ENCODE measurements around the gene CNTNAP2. TPM values are rescaled to one million over a fixed set of nuclear protein-coding genes. Genes with fewer than 3 reads are reported as not detected.
"Not testable (repeated sequence)": the region's sequence is repeated elsewhere in the genome, so short reads cannot be mapped to it uniquely, and the experiment has no call there.

CNTNAP2 gene
- total RNA-seq, 2 experiments from 2014 or later = 0.14 TPM; not detected in 1

DNA sequence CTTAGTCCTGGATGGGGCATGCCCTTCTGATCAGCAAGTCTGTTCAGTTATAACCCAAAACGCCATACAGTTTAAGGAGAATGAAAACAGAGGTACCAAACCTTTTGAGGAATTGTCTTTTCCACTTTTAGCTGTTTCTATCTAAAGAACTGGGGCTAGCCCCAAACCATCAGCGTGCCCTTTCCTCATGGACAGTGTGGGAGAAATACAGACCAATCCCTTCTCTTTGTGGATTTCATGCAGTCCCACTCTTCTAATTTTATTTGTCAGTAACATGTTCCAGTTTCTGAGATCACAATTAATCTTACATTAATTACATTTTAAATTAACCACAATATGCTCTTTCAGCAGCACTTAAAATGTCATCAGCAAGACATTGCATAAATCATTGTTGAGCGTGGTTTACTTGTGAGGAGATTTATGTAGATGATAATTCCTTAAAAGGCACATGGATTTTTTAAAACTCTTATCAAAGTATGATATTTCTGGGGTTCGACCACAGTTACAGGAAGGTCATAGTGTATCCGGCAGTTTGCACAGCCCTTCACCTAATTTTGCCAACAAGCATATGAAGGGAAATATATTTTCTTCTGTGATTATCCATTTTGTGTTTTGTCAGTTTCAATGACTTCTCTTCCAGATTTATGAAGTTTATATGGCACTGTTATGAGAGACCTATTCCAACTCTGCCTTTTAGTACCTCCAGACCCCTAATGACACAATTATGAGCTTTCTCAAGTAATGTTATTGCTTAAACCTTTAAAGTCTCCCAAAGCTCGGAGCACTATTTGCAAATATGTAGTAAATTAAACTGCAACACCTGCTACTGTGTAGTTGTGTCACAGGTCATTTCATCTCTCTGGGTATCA is 1605.6 kb downstream of the CNTNAP2 start:
- no peak for DNase-seq
- Mint-ChIP-seq H3K9me3 (no peaks in the 10 kb centered on the region), H3K27me3 (ENCODE audit: low read depth) (no peaks in the 10 kb centered on the region), H3K36me3 (ENCODE audit: low read depth) (no peaks in the 10 kb centered on the region), H3K27ac (no peak overlapping the region), H3K4me1 (ENCODE audit: low read depth) (no peaks in the 10 kb centered on the region), H3K4me3 (no peak overlapping the region)
- CTCF ChIA-PET = no interaction called here
- intact Hi-C loops (cut with micrococcal nuclease) = no loop called here

GRCh38 chr7:147723536-147723935 is 1606.9 kb downstream of the CNTNAP2 start:
- intact Hi-C loops (cut with micrococcal nuclease) = no loop called here
- no peaks in the 10 kb centered on the region for H3K27me3 Mint-ChIP-seq (ENCODE audit: low read depth)
- CTCF ChIA-PET = no interaction called here
- no peak overlapping the region for H3K4me3 Mint-ChIP-seq
- no peaks in the 10 kb centered on the region for H3K9me3 Mint-ChIP-seq
- DNase-seq = no peak
- H3K36me3 Mint-ChIP-seq (ENCODE audit: low read depth) = no peaks in the 10 kb centered on the region
- no peak overlapping the region for H3K27ac Mint-ChIP-seq
- no peaks in the 10 kb centered on the region for H3K4me1 Mint-ChIP-seq (ENCODE audit: low read depth)

- H3K27ac Mint-ChIP-seq = no peak overlapping the region
- H3K4me1 Mint-ChIP-seq (ENCODE audit: low read depth) = no peaks in the 10 kb centered on the region
- DNase-seq = no peak
- no peak overlapping the region for H3K4me3 Mint-ChIP-seq
- intact Hi-C loops (cut with micrococcal nuclease) = no loop called here
- H3K9me3 Mint-ChIP-seq = peaks cover 9% of the 10 kb centered on the region
- CTCF ChIA-PET = interaction anchor here (0.6 kb wide), 1 partner anchor 1166 kb away, joined by 3 read pairs; no protein-coding TSS in a partner anchor
- no peaks in the 10 kb centered on the region for H3K36me3 Mint-ChIP-seq (ENCODE audit: low read depth)
- no peaks in the 10 kb centered on the region for H3K27me3 Mint-ChIP-seq (ENCODE audit: low read depth)
These were observed 1614.7 kb downstream of the CNTNAP2 start for GRCh38 chr7:147731311-147731710.

- H3K4me3 Mint-ChIP-seq; H3K36me3 Mint-ChIP-seq (ENCODE audit: low read depth); intact Hi-C loops (cut with micrococcal nuclease); H3K4me1 Mint-ChIP-seq (ENCODE audit: low read depth); DNase-seq; H3K9me3 Mint-ChIP-seq; H3K27ac Mint-ChIP-seq; CTCF ChIA-PET; H3K27me3 Mint-ChIP-seq (ENCODE audit: low read depth): not testable (repeated sequence)
These were observed 1621.1 kb downstream of the CNTNAP2 start for GRCh38 chr7:147737559-147738214.

GRCh38 chr7:147742301-147742700 is 1625.7 kb downstream of the CNTNAP2 start:
- Mint-ChIP-seq H3K4me3 (no peak overlapping the region), H3K9me3 (peaks cover 3% of the 10 kb centered on the region), H3K27me3 (ENCODE audit: low read depth) (no peaks in the 10 kb centered on the region), H3K36me3 (ENCODE audit: low read depth) (no peaks in the 10 kb centered on the region), H3K4me1 (ENCODE audit: low read depth) (no peaks in the 10 kb centered on the region), H3K27ac (no peak overlapping the region)
- no peak for DNase-seq
- intact Hi-C loops (cut with micrococcal nuclease) = no loop called here
- CTCF ChIA-PET = no interaction called here

DNA sequence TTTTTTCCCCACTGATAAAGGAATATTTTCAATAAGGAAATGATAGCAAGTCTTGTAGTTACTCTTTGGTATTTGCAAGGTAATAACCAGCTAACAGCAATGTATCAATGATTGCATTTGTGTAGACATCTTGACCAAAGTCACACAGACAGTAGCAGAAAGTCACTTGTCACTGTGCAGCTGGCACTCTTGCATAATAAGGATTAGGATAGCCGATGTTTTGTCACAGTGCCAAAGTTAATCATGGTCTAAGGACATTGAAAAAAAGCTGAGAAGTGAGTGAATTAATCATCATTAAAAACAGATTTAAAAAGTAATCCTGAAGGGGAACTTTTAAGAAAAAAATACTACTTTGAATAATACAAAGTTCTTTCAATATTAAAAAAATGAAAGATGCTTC is 1639.7 kb downstream of the CNTNAP2 start:
- H3K36me3 Mint-ChIP-seq (ENCODE audit: low read depth) = no peaks in the 10 kb centered on the region
- H3K4me3 Mint-ChIP-seq = no peak overlapping the region
- CTCF ChIA-PET = no interaction called here

DNA sequence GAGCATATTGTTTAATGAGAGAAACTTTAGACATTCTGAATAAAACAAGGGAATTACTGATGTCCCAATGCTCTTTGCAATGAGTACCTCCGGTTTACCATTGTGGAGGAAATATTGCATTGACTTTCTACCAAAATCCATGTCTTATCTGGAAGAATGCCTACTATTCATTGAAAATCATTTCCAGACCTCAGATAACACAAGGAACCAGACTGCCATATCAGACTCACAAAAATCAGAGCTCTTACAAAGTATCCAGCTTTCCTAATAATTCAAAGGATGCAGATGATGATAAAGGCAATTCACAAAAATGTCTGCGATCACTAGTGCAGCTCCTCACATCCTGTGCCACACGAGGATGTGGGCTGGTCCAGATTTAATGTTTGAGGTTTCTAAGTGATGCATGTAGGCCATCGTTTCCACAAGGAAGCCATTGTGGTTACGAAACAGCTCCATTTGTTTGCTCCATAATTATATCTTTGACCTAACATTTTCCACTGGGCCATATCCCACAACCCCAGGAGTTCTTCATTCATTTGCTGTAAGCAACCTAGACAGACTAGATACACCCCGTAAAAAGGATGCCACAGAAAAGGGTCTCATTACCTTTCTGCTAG is 1642.8 kb downstream of the CNTNAP2 start:
- CTCF ChIA-PET = no interaction called here
- Mint-ChIP-seq H3K36me3 (ENCODE audit: low read depth) (no peaks in the 10 kb centered on the region), H3K4me3 (no peak overlapping the region)

More for the DNA sequence above, 1639.7 kb downstream of the CNTNAP2 start:
- H3K4me1 Mint-ChIP-seq (ENCODE audit: low read depth) = no peaks in the 10 kb centered on the region
- intact Hi-C loops (cut with micrococcal nuclease) = no loop called here
- DNase-seq = no peak
- H3K27me3 Mint-ChIP-seq (ENCODE audit: low read depth) = no peaks in the 10 kb centered on the region
- no peaks in the 10 kb centered on the region for H3K9me3 Mint-ChIP-seq
- no peak overlapping the region for H3K27ac Mint-ChIP-seq

DNA sequence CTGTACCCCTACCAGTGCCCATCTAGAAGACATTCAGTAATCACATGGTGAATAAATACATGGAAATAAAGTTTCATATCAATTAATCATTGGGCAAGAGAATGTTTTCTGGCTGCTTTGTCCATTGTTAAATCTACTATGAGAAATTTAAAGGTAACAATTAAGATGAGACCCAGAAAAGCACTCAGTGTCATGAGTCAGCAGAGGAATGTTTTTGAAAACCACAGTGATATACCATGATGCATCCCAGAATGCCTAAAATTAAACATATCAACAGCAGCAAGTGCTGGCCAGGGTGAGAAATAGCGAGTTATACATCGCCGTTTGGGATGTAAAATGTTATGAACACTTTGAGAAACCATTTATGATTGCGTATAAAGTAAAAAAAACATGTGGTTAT is 1648.7 kb downstream of the CNTNAP2 start:
- H3K4me1 Mint-ChIP-seq (ENCODE audit: low read depth) = no peaks in the 10 kb centered on the region
- CTCF ChIA-PET = no interaction called here
- H3K36me3 Mint-ChIP-seq (ENCODE audit: low read depth) = no peaks in the 10 kb centered on the region
- H3K4me3 Mint-ChIP-seq = no peak overlapping the region
- intact Hi-C loops (cut with micrococcal nuclease) = no loop called here
- no peak overlapping the region for H3K27ac Mint-ChIP-seq
- no peaks in the 10 kb centered on the region for H3K27me3 Mint-ChIP-seq (ENCODE audit: low read depth)
- DNase-seq = no peak
- H3K9me3 Mint-ChIP-seq = no peaks in the 10 kb centered on the region

More for the DNA sequence above, 1642.8 kb downstream of the CNTNAP2 start:
- Mint-ChIP-seq H3K9me3 (no peaks in the 10 kb centered on the region), H3K4me1 (ENCODE audit: low read depth) (no peaks in the 10 kb centered on the region), H3K27ac (no peak overlapping the region), H3K27me3 (ENCODE audit: low read depth) (no peaks in the 10 kb centered on the region)
- no peak for DNase-seq
- intact Hi-C loops (cut with micrococcal nuclease) = no loop called here

- intact Hi-C loops (cut with micrococcal nuclease) = no loop called here
- Mint-ChIP-seq H3K4me1 (ENCODE audit: low read depth) (no peaks in the 10 kb centered on the region), H3K36me3 (ENCODE audit: low read depth) (no peaks in the 10 kb centered on the region), H3K27ac (no peak overlapping the region), H3K4me3 (no peak overlapping the region), H3K9me3 (no peaks in the 10 kb centered on the region), H3K27me3 (ENCODE audit: low read depth) (no peaks in the 10 kb centered on the region)
- CTCF ChIA-PET = no interaction called here
- DNase-seq = no peak
These were observed 1654.7 kb downstream of the CNTNAP2 start for GRCh38 chr7:147771344-147771743.

- H3K4me1 Mint-ChIP-seq (ENCODE audit: low read depth) = no peaks in the 10 kb centered on the region
- no peaks in the 10 kb centered on the region for H3K27me3 Mint-ChIP-seq (ENCODE audit: low read depth)
- intact Hi-C loops (cut with micrococcal nuclease) = no loop called here
- H3K4me3 Mint-ChIP-seq = no peak overlapping the region
- no peaks in the 10 kb centered on the region for H3K36me3 Mint-ChIP-seq (ENCODE audit: low read depth)
- H3K27ac Mint-ChIP-seq = no peak overlapping the region
- DNase-seq = no peak
- CTCF ChIA-PET = no interaction called here
- H3K9me3 Mint-ChIP-seq = no peaks in the 10 kb centered on the region
These were observed 1657.9 kb downstream of the CNTNAP2 start for GRCh38 chr7:147774461-147774860.

- Mint-ChIP-seq H3K4me3 (no peak overlapping the region), H3K4me1 (ENCODE audit: low read depth) (no peaks in the 10 kb centered on the region), H3K9me3 (no peaks in the 10 kb centered on the region), H3K27ac (no peak overlapping the region), H3K27me3 (ENCODE audit: low read depth) (no peaks in the 10 kb centered on the region), H3K36me3 (ENCODE audit: low read depth) (no peaks in the 10 kb centered on the region)
- intact Hi-C loops (cut with micrococcal nuclease) = no loop called here
- no peak for DNase-seq
- CTCF ChIA-PET = no interaction called here
These were observed 1659.1 kb downstream of the CNTNAP2 start for GRCh38 chr7:147775516-147776284.

DNA sequence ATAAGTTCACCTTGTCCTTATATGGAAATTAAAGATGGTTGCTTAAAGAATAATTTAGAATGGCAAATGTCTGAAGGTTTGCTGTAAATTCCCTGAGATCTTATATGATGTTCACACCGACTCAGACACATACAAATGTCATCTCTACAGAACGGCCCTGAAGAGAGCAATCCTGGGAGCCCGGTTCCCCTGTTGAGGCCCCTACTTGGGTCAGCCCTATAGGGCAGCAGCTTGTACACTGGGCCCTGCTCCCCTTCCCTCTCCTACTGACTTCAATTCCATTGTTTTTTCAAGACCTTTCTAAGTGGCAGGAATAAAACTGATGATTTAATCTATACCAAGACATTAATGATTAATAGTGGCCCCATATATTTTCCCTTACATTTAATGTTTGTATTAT is 1660.7 kb downstream of the CNTNAP2 start:
- no peak for DNase-seq
- no peaks in the 10 kb centered on the region for H3K27me3 Mint-ChIP-seq (ENCODE audit: low read depth)
- no peak overlapping the region for H3K4me3 Mint-ChIP-seq
- no peak overlapping the region for H3K27ac Mint-ChIP-seq
- intact Hi-C loops (cut with micrococcal nuclease) = no loop called here
- H3K4me1 Mint-ChIP-seq (ENCODE audit: low read depth) = no peaks in the 10 kb centered on the region
- no peaks in the 10 kb centered on the region for H3K9me3 Mint-ChIP-seq
- CTCF ChIA-PET = interaction anchor here (1.0 kb wide), 1 partner anchor 8 kb away, joined by 3 read pairs; no protein-coding TSS in a partner anchor
- H3K36me3 Mint-ChIP-seq (ENCODE audit: low read depth) = no peaks in the 10 kb centered on the region
